HCT116 (cell line): ENCODE results near the gene SLC13A3. TPM values are rescaled to one million over a fixed set of nuclear protein-coding genes. Genes with fewer than 3 reads are reported as not detected.

Experiments used
- ATAC-seq: fragments of 200-7000 bp; cut with Tn5 transposase; 2 replicates; pipeline ENCODE4 v1.9.1; 2020; ENCODE audit warnings: mild to moderate bottlenecking, moderate library complexity
- BruUV-seq: library from RNA; stranded (reverse); fragments of 400-500 nt; replicated peaks from 2 replicates; lab custom pipeline; 2021; lab: Mats Ljungman, UMichigan
- CTCF ChIA-PET: fragments of 300-600 bp; sonication (Branson Sonifier 250); formaldehyde crosslinking; loops from one replicate; lab custom pipeline; 2021; ENCODE audit warnings: antibody characterized with exemption; lab: Charles Lee
- POLR2A ChIA-PET: fragments of 300-600, 350-600 bp; sonication (Branson Sonifier 250); formaldehyde crosslinking; loops from one replicate; lab custom pipeline; 2021; ENCODE audit warnings: antibody characterized with exemption; lab: Charles Lee
- RAD21 ChIA-PET, 2 experiments: fragments of 300-600 bp; sonication (Branson Sonifier 250); formaldehyde crosslinking; loops; one replicate each; lab custom pipeline; 2023; ENCODE audit warnings: low total read pairs in 2 of 2; ENCODE audit not compliant: uncharacterized antibody in 2 of 2, unreplicated experiment in 2 of 2, low non-redundant PET in 1 of 2; lab: Charles Lee
- DNase-seq: peaks from one replicate; pipeline ENCODE4 v3.0.0-alpha.2; 2010; ENCODE audit warnings: low read depth, low spot score
- H2AFZ ChIP-seq: fragments of 200-600 bp; shearing (Covaris generic), sonication (generic); 2 replicates; pipeline ENCODE4 v1.6.1; 2017; ENCODE audit warnings: low read depth, mixed run types, mixed read lengths, antibody characterized with exemption, low read length; ENCODE audit not compliant: poor library complexity, severe bottlenecking
- H3K27ac ChIP-seq: 2 replicates; pipeline ENCODE4 v1.5.1; 2012; ENCODE audit warnings: low read depth, low read length
- H3K27me3 ChIP-seq: fragments of 200-600 bp; sonication (generic); 2 replicates; pipeline ENCODE4 v1.6.1; 2016; ENCODE audit warnings: mixed run types, low read length, mixed read lengths; ENCODE audit not compliant: insufficient read depth
- H3K36me3 ChIP-seq, 2 experiments: fragments of 200-500 bp in 1 of 2; fragments of 200-600 bp in 1 of 2; sonication (Bioruptor generic) in 1 of 2; sonication (generic) in 1 of 2; 2 replicates each; pipeline versions ENCODE4 v1.5.1 to v1.6.1; 2014 to 2016; ENCODE audit warnings: low read length in 2 of 2, inconsistent platforms in 1 of 2, mixed read lengths in 1 of 2, mixed run types in 1 of 2; ENCODE audit not compliant: insufficient read depth in 2 of 2, control insufficient read depth in 1 of 2
- H3K4me1 ChIP-seq, 2 experiments: fragments of 200-600 bp in 1 of 2; sonication (generic) in 1 of 2; 2 replicates each; pipeline versions ENCODE4 v1.5.1 to v1.6.1; 2012 to 2017; ENCODE audit warnings: low read length in 2 of 2, inconsistent platforms in 1 of 2, mild to moderate bottlenecking in 1 of 2, mixed read lengths in 1 of 2, mixed run types in 1 of 2, moderate library complexity in 1 of 2; ENCODE audit not compliant: insufficient read depth in 2 of 2, control insufficient read depth in 1 of 2
- H3K4me2 ChIP-seq: fragments of 200-600 bp; sonication (generic); 2 replicates; pipeline ENCODE4 v1.6.1; 2017; ENCODE audit warnings: mixed run types, low read length, mixed read lengths
- H3K4me3 ChIP-seq, 2 experiments: fragments of 200-600 bp in 1 of 2; sonication (generic) in 1 of 2; replicated peaks in 1 of 2; 2 replicates each; pipeline ENCODE4 v1.5.1; 2011 to 2016; ENCODE audit warnings: low read length in 2 of 2, control low read depth in 1 of 2, low read depth in 1 of 2, mild to moderate bottlenecking in 1 of 2, mixed read lengths in 1 of 2, mixed run types in 1 of 2
- H3K79me2 ChIP-seq: fragments of 200-600 bp; sonication (generic); 2 replicates; pipeline ENCODE4 v1.6.1; 2017; ENCODE audit warnings: mild to moderate bottlenecking, mixed run types, low read length, moderate library complexity, mixed read lengths; ENCODE audit not compliant: insufficient read depth
- H3K9ac ChIP-seq: fragments of 200-600 bp; sonication (generic); 2 replicates; pipeline ENCODE4 v1.6.1; 2016; ENCODE audit warnings: low read length, mixed read lengths
- H3K9me2 ChIP-seq: fragments of 200-600 bp; sonication (generic), shearing (Covaris generic); 2 replicates; pipeline ENCODE4 v1.6.1; 2017; ENCODE audit warnings: mixed run types, mild to moderate bottlenecking, moderate library complexity; ENCODE audit not compliant: insufficient read depth
- H3K9me3 ChIP-seq, 2 experiments: fragments of 200-500 bp in 1 of 2; fragments of 200-600 bp in 1 of 2; sonication (Bioruptor generic) in 1 of 2; sonication (generic) in 1 of 2; 2 replicates each; pipeline ENCODE4 v1.6.1; 2014 to 2017; ENCODE audit warnings: low read length in 2 of 2, mixed read lengths in 2 of 2, inconsistent platforms in 1 of 2, low read depth in 1 of 2, mild to moderate bottlenecking in 1 of 2, mixed run types in 1 of 2, moderate library complexity in 1 of 2; ENCODE audit not compliant: control insufficient read depth in 1 of 2, insufficient read depth in 1 of 2
- H4K20me1 ChIP-seq: fragments of 200-600 bp; sonication (generic), shearing (Covaris generic); 2 replicates; pipeline ENCODE4 v1.6.1; 2017; ENCODE audit warnings: mixed run types, mild to moderate bottlenecking, moderate library complexity; ENCODE audit not compliant: insufficient read depth
- CBX3 ChIP-seq: IDR thresholded peaks from 2 replicates; pipeline ENCODE4 v1.6.1; 2012; ENCODE audit warnings: low read depth
- CEBPB ChIP-seq: IDR thresholded peaks from 2 replicates; pipeline ENCODE4 v1.6.1; 2012; ENCODE audit warnings: low read depth
- EGR1 ChIP-seq: IDR thresholded peaks from 2 replicates; pipeline ENCODE4 v1.6.1; 2012; ENCODE audit warnings: low read depth
- ELF1 ChIP-seq: IDR thresholded peaks from 2 replicates; pipeline ENCODE4 v1.6.1; 2012; ENCODE audit warnings: low read depth, borderline replicate concordance
- EZH2phosphoT487 ChIP-seq: fragments of 200-600 bp; IDR thresholded peaks from 2 replicates; pipeline ENCODE4 v1.6.1; 2018; ENCODE audit warnings: antibody characterized with exemption, borderline replicate concordance
- FOSL1 ChIP-seq: IDR thresholded peaks from 2 replicates; pipeline ENCODE4 v1.6.1; 2012; ENCODE audit warnings: low read depth
- JUND ChIP-seq: IDR thresholded peaks from 2 replicates; pipeline ENCODE4 v1.6.1; 2012
- POLR2A ChIP-seq: IDR thresholded peaks from 2 replicates; pipeline ENCODE4 v1.7.0; 2011; ENCODE audit warnings: borderline replicate concordance; ENCODE audit not compliant: insufficient read depth, insufficient read length; ENCODE audit errors: extremely low read depth
- RAD21 ChIP-seq: IDR thresholded peaks from 2 replicates; pipeline ENCODE4 v1.6.1; 2012; ENCODE audit warnings: low read depth, mild to moderate bottlenecking
- SIN3A ChIP-seq: IDR thresholded peaks from 2 replicates; pipeline ENCODE4 v1.6.1; 2012; ENCODE audit warnings: low read depth
- SP1 ChIP-seq: IDR thresholded peaks from 2 replicates; pipeline ENCODE4 v1.6.1; 2012; ENCODE audit warnings: low read depth
- SRF ChIP-seq: IDR thresholded peaks from 2 replicates; pipeline ENCODE4 v1.6.1; 2012; ENCODE audit warnings: low read depth
- YY1 ChIP-seq: IDR thresholded peaks from 2 replicates; pipeline ENCODE4 v1.6.1; 2011; ENCODE audit warnings: low read length, low read depth, moderate library complexity, mild to moderate bottlenecking; ENCODE audit not compliant: insufficient replicate concordance; ENCODE audit errors: extremely low read depth
- ZNF274 ChIP-seq: fragments of 200-500 bp; sonication (Bioruptor generic); IDR thresholded peaks from 2 replicates; pipeline ENCODE4 v1.6.1; 2014; ENCODE audit warnings: mild to moderate bottlenecking, low read depth, low read length, inconsistent platforms
- intact Hi-C: fragments of 100-400 bp; cut with micrococcal nuclease; formaldehyde crosslinking; loops from 2 replicates; pipeline ENCODE4 v1.10.0; 2022
- total RNA-seq: library from RNA; stranded (reverse); gene quantifications from one replicate; pipeline ENCODE4 v1.2.1, GENCODE V29; 2021; ENCODE audit not compliant: unreplicated experiment
- TF ChIP-seq, protein P1 (sequence below): IDR thresholded peaks from 2 replicates; pipeline ENCODE4 v1.6.1; 2011; ENCODE audit warnings: mild to moderate bottlenecking, low read length, moderate library complexity; ENCODE audit not compliant: insufficient replicate concordance; ENCODE audit errors: extremely low read depth
- TF ChIP-seq, protein P2 (sequence below): IDR thresholded peaks from 2 replicates; pipeline ENCODE4 v1.6.1; 2012
- TF ChIP-seq, protein P3 (sequence below): IDR thresholded peaks from 2 replicates; pipeline ENCODE4 v1.6.1; 2012; ENCODE audit warnings: low read depth
- TF ChIP-seq, protein P4 (sequence below): IDR thresholded peaks from 2 replicates; pipeline ENCODE4 v1.6.1; 2012

The SLC13A3 gene
- total RNA-seq, 1 experiment from 2014 or later = not detected

DNA sequence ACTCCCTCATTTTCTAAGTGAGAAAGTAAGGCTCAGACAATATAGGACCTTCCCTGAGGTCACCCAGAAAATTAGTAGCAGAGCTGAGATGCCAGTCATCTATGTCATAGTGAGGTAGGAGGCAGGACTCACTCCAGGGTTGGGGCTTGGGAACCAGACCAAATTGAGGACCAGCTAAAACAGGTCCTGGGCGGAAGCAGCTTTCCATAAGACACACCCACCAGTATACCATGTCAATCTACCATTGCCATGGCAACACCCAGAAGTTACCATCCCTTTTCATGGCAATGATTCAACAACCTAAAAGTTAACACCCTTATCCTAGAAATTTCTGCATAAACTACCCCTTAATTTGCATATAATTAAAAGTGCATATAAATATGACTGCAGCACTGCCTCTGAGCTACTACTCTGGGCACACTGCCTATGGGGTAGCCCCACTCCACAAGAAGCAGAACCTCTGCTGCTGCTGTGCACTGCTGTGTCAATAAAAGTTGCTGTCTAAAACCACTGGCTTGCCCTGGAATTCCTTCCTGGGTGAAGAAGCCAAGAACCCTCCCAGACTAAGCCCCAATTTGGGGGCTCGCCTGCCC lies 70.5 kb downstream of the SLC13A3 start:
- CTCF ChIA-PET = interaction anchor here (1.3 kb wide), 1 partner anchor 61 kb away, joined by 4 read pairs; no protein-coding TSS in a partner anchor
- no peaks in the 10 kb centered on the region for H3K4me1 ChIP-seq
- no peaks in the 10 kb centered on the region for H3K9me3 ChIP-seq
- H3K9me2 ChIP-seq = no peaks in the 10 kb centered on the region
- H3K4me2 ChIP-seq = no peak overlapping the region
- no peaks in the 10 kb centered on the region for H3K79me2 ChIP-seq
- BruUV-seq = no TSS peak
- RAD21 ChIA-PET = no interaction called here
- intact Hi-C loops = no loop called here
- no peaks in the 10 kb centered on the region for H3K27me3 ChIP-seq
- H3K4me3 ChIP-seq = no peak overlapping the region
- TF ChIP-seq CBX3 = no peak
- TF ChIP-seq ELF1 = no peak
- TF ChIP-seq, protein P1, sequence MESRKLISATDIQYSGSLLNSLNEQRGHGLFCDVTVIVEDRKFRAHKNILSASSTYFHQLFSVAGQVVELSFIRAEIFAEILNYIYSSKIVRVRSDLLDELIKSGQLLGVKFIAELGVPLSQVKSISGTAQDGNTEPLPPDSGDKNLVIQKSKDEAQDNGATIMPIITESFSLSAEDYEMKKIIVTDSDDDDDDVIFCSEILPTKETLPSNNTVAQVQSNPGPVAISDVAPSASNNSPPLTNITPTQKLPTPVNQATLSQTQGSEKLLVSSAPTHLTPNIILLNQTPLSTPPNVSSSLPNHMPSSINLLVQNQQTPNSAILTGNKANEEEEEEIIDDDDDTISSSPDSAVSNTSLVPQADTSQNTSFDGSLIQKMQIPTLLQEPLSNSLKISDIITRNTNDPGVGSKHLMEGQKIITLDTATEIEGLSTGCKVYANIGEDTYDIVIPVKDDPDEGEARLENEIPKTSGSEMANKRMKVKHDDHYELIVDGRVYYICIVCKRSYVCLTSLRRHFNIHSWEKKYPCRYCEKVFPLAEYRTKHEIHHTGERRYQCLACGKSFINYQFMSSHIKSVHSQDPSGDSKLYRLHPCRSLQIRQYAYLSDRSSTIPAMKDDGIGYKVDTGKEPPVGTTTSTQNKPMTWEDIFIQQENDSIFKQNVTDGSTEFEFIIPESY = no peak
- TF ChIP-seq SIN3A = no peak
- TF ChIP-seq, protein P2, sequence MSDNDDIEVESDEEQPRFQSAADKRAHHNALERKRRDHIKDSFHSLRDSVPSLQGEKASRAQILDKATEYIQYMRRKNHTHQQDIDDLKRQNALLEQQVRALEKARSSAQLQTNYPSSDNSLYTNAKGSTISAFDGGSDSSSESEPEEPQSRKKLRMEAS = no peak
- TF ChIP-seq ZNF274 = no peak
- no peak for TF ChIP-seq SP1
- TF ChIP-seq EGR1 = no peak
- TF ChIP-seq YY1 = no peak
- TF ChIP-seq POLR2A = no peak
- no peak for TF ChIP-seq FOSL1
- TF ChIP-seq, protein P3, sequence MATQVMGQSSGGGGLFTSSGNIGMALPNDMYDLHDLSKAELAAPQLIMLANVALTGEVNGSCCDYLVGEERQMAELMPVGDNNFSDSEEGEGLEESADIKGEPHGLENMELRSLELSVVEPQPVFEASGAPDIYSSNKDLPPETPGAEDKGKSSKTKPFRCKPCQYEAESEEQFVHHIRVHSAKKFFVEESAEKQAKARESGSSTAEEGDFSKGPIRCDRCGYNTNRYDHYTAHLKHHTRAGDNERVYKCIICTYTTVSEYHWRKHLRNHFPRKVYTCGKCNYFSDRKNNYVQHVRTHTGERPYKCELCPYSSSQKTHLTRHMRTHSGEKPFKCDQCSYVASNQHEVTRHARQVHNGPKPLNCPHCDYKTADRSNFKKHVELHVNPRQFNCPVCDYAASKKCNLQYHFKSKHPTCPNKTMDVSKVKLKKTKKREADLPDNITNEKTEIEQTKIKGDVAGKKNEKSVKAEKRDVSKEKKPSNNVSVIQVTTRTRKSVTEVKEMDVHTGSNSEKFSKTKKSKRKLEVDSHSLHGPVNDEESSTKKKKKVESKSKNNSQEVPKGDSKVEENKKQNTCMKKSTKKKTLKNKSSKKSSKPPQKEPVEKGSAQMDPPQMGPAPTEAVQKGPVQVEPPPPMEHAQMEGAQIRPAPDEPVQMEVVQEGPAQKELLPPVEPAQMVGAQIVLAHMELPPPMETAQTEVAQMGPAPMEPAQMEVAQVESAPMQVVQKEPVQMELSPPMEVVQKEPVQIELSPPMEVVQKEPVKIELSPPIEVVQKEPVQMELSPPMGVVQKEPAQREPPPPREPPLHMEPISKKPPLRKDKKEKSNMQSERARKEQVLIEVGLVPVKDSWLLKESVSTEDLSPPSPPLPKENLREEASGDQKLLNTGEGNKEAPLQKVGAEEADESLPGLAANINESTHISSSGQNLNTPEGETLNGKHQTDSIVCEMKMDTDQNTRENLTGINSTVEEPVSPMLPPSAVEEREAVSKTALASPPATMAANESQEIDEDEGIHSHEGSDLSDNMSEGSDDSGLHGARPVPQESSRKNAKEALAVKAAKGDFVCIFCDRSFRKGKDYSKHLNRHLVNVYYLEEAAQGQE = no peak
- no peak for TF ChIP-seq SRF
- TF ChIP-seq CEBPB = no peak
- no peak for TF ChIP-seq JUND
- no peak for TF ChIP-seq RAD21
- TF ChIP-seq, protein P4, sequence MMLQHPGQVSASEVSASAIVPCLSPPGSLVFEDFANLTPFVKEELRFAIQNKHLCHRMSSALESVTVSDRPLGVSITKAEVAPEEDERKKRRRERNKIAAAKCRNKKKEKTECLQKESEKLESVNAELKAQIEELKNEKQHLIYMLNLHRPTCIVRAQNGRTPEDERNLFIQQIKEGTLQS = no peak
- no peak for TF ChIP-seq EZH2phosphoT487
- H3K27ac ChIP-seq = no peak overlapping the region
- no peaks in the 10 kb centered on the region for H3K36me3 ChIP-seq
- no peak overlapping the region for H3K9ac ChIP-seq
- ATAC-seq (no peak), DNase-seq (no peak)
- H2AFZ ChIP-seq = no peak overlapping the region
- POLR2A ChIA-PET = no interaction called here
- no peaks in the 10 kb centered on the region for H4K20me1 ChIP-seq
